ENCODE measurements around the gene FSCN2. TPM values are rescaled to one million over a fixed set of nuclear protein-coding genes. Genes with fewer than 3 reads are reported as not detected.

The FSCN2 gene
- total RNA-seq, 6 experiments from 2014 or later: 0.71 to 1.4 (median 0.99) TPM

GRCh38 chr17:81579298-81579697, 51.1 kb downstream of the FSCN2 start:
- DNase-seq: no peak
- H3K4me1 Mint-ChIP-seq (ENCODE audit: low read depth): peaks cover 88% of the 10 kb centered on the region
- H3K36me3 Mint-ChIP-seq (ENCODE audit: low read depth): peaks cover 49% of the 10 kb centered on the region
- H3K27ac Mint-ChIP-seq: peak overlapping the region; percentile 96
- no peaks in the 10 kb centered on the region for H3K9me3 Mint-ChIP-seq
- TF ChIP-seq, protein P1, sequence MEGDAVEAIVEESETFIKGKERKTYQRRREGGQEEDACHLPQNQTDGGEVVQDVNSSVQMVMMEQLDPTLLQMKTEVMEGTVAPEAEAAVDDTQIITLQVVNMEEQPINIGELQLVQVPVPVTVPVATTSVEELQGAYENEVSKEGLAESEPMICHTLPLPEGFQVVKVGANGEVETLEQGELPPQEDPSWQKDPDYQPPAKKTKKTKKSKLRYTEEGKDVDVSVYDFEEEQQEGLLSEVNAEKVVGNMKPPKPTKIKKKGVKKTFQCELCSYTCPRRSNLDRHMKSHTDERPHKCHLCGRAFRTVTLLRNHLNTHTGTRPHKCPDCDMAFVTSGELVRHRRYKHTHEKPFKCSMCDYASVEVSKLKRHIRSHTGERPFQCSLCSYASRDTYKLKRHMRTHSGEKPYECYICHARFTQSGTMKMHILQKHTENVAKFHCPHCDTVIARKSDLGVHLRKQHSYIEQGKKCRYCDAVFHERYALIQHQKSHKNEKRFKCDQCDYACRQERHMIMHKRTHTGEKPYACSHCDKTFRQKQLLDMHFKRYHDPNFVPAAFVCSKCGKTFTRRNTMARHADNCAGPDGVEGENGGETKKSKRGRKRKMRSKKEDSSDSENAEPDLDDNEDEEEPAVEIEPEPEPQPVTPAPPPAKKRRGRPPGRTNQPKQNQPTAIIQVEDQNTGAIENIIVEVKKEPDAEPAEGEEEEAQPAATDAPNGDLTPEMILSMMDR (IDR thresholded peaks at IDR 0.05): no peak
- H3K4me3 Mint-ChIP-seq: peak overlapping the region; percentile 74
- peaks cover 9% of the 10 kb centered on the region for H3K27me3 Mint-ChIP-seq (ENCODE audit: insufficient read depth)

DNA sequence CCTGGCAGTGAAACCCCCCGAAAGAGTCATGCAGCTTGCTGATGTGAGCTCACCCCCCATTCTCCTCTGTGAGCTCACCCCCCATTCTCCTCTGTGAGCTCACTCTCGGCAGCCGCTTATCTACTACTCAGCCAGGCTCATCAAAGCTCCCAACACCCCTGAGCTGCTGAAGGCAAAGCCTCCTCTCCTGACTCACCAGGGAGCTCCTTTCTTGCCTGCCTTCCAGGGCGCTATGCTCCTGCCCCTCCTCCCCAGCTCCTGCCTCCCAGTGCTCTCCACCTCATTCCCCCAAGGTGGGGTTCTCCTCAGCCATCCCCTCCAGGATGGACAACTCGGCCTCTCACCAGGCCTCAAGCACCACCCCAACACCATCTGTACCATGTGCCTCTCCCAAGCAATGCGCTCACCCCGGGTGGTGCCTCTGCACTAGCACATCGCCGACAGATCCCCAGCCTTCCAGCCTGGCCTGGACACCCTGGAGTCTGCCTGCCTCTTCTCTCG, 51.7 kb downstream of the FSCN2 start:
- DNase-seq: peak; percentile 85
- Mint-ChIP-seq H3K4me1 (ENCODE audit: low read depth) (peaks cover 82% of the 10 kb centered on the region), H3K27ac (peak overlapping the region; percentile 96), H3K4me3 (peak overlapping the region; percentile 74), H3K27me3 (ENCODE audit: insufficient read depth) (peaks cover 9% of the 10 kb centered on the region), H3K36me3 (ENCODE audit: low read depth) (peaks cover 47% of the 10 kb centered on the region), H3K9me3 (no peaks in the 10 kb centered on the region)
- TF ChIP-seq, protein P1 (IDR thresholded peaks at IDR 0.05): no peak

GRCh38 chr17:81580481-81580880, 52.3 kb downstream of the FSCN2 start:
- H3K4me1 Mint-ChIP-seq (ENCODE audit: low read depth): peaks cover 80% of the 10 kb centered on the region
- TF ChIP-seq, protein P1 (IDR thresholded peaks at IDR 0.05): no peak

GRCh38 chr17:81581758-81582157, 53.6 kb downstream of the FSCN2 start:
- H3K9me3 Mint-ChIP-seq: no peaks in the 10 kb centered on the region
- peaks cover 6% of the 10 kb centered on the region for H3K27me3 Mint-ChIP-seq (ENCODE audit: insufficient read depth)
- peaks cover 52% of the 10 kb centered on the region for H3K36me3 Mint-ChIP-seq (ENCODE audit: low read depth)
- no peak overlapping the region for H3K4me3 Mint-ChIP-seq
- H3K4me1 Mint-ChIP-seq (ENCODE audit: low read depth): peaks cover 68% of the 10 kb centered on the region
- H3K27ac Mint-ChIP-seq: peak overlapping the region; percentile 92
- TF ChIP-seq, protein P1 (IDR thresholded peaks at IDR 0.05): no peak
- no peak for DNase-seq

More at GRCh38 chr17:81580481-81580880, 52.3 kb downstream of the FSCN2 start:
- H3K27ac Mint-ChIP-seq: peak overlapping the region; percentile 96
- no peak for DNase-seq
- peak overlapping the region; percentile 74 for H3K4me3 Mint-ChIP-seq
- H3K9me3 Mint-ChIP-seq: no peaks in the 10 kb centered on the region
- peaks cover 51% of the 10 kb centered on the region for H3K36me3 Mint-ChIP-seq (ENCODE audit: low read depth)
- peaks cover 9% of the 10 kb centered on the region for H3K27me3 Mint-ChIP-seq (ENCODE audit: insufficient read depth)

DNA sequence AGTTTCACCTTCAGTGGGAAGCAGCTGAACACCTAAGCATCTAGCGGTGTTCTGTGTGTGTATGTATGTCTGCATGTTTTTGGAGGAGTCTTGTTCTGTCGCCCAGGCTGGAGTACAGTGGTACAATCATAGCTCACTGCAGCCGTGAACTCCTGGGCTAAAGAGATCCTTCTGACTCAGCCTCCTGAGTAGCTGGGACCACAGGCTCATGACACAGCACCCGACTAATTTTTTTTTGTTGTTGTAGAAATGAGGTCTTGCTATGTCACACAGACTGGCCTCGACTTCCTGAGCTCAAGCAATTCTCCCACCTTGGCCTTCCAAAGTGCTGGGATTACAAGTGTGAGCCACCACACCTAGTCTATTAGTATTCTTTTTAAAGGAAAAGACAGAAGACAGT, 54.2 kb downstream of the FSCN2 start:
- Mint-ChIP-seq H3K36me3 (ENCODE audit: low read depth) (peaks cover 51% of the 10 kb centered on the region), H3K4me3 (peak overlapping the region; percentile 56), H3K4me1 (ENCODE audit: low read depth) (peaks cover 62% of the 10 kb centered on the region), H3K27me3 (ENCODE audit: insufficient read depth) (peaks cover 6% of the 10 kb centered on the region), H3K27ac (peak overlapping the region; percentile 92), H3K9me3 (no peaks in the 10 kb centered on the region)
- DNase-seq: peak; percentile 75
- TF ChIP-seq, protein P1 (IDR thresholded peaks at IDR 0.05): no peak
